ENCODE measurements around the gene RUNX1.

Gene RUNX1

DNA sequence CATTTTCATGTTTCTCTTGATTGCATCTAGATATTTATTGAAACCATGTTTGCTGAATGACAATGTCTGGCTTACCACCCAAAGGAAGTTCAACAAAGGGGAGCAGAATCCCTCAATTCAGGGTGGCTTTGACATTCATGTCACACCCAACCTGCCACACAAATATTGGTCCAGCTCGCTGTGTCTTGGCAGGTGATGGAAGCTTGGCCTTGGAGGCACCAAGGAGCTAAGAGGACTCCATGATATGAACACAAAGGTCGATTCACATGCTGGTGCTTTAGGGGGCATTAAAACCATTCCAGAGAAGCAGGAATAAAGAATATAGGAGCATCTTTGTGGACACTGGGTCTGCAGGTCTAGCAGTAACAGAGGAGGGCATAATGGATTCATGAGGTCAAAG is 114.8 kb downstream of the RUNX1 start:
- no peak for DNase-seq (ENCODE audit: insufficient read length)
- no peak for TF ChIP-seq POLR2A (IDR thresholded peaks at IDR 0.05; ENCODE audit: low read depth, low read length)
- TF ChIP-seq POLR2AphosphoS5 (IDR thresholded peaks at IDR 0.05; ENCODE audit: low read depth, low read length) = no peak
- TF ChIP-seq TAF1 (IDR thresholded peaks at IDR 0.05; ENCODE audit: borderline replicate concordance, low read depth, low read length) = no peak
- FAIRE-seq = no peak

DNA sequence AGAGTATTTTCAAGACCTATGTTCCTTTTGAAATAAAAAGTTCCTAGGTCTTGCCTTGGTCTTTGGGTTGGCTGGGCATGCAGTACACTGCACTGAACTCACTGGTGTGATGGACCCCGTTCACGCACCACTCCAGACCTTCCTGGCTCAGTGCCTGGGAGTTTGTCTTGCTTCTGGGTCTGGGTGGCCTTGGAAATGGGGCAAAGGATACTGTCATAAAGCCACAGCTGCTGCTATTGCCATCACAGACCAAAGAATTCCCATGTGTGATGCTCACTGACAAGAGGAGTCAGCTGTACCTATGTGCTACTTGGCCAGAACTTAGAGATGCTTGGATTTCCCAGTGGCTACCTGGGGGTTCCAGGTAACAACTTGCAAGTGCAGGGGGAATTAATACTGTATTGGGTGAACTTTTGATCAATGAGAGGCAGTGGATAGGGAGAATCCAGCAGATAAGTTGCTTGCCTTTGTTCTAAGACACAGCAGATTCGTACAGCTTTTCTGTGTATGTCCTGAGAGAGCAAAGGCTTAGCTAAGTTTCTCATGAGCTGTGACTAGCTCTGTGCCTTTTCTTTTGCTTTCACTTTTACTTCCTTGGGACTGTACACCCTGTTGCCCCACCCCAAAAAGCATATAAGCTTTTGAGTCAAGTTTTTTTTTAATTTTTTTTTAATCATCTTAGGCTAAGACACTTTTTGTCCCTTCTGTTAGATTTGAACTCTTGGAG is 115.3 kb downstream of the RUNX1 start:
- no peak for TF ChIP-seq TAF1 (IDR thresholded peaks at IDR 0.05; ENCODE audit: borderline replicate concordance, low read depth, low read length)
- TF ChIP-seq POLR2A (IDR thresholded peaks at IDR 0.05; ENCODE audit: low read depth, low read length) = no peak
- no peak for TF ChIP-seq POLR2AphosphoS5 (IDR thresholded peaks at IDR 0.05; ENCODE audit: low read depth, low read length)
- DNase-seq (ENCODE audit: insufficient read length) = no peak
- FAIRE-seq = peak; percentile 63

DNA sequence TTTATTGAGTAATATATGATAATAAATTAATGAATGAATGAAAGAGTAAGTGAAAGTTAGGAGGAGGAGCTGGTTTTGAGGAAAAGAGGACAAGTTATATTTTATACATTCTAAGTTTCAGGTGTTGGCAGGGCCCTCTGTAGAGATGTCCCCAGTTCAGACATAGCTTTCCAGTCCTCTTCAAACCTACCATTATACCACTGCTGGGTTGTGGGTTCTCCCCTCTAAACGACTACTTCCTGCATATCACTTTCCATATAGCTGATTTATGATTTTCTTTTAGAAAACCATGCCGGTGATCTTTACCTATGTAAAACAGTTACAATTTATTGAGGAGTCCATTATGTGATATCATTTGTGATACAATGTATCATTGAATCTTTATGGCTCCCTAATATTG is 116.9 kb downstream of the RUNX1 start:
- FAIRE-seq = no peak
- TF ChIP-seq POLR2AphosphoS5 (IDR thresholded peaks at IDR 0.05; ENCODE audit: low read depth, low read length) (no peak), TAF1 (IDR thresholded peaks at IDR 0.05; ENCODE audit: borderline replicate concordance, low read depth, low read length) (no peak), POLR2A (IDR thresholded peaks at IDR 0.05; ENCODE audit: low read depth, low read length) (no peak)
- no peak for DNase-seq (ENCODE audit: insufficient read length)

DNA sequence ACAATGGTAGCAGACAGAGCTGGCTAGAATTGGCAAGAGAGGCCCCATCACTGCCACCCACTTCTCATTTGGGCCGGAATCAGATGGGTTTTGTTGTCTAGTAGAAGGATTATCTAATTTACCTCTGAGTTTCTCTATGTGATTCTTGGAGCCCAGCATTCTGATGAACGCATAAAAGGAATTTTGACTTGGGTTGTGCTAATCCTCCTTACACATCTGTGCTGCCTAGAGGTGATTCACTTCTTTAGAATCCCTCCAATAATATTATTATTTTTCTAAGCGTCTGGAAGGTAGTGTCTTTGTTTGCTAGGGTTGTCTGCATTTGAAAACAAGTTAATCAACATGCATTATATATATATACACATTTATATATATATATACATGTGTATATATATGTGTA is 118.1 kb downstream of the RUNX1 start:
- no peak for DNase-seq (ENCODE audit: insufficient read length)
- FAIRE-seq = no peak
- TF ChIP-seq TAF1 (IDR thresholded peaks at IDR 0.05; ENCODE audit: borderline replicate concordance, low read depth, low read length) (no peak), POLR2AphosphoS5 (IDR thresholded peaks at IDR 0.05; ENCODE audit: low read depth, low read length) (no peak), POLR2A (IDR thresholded peaks at IDR 0.05; ENCODE audit: low read depth, low read length) (no peak)

DNA sequence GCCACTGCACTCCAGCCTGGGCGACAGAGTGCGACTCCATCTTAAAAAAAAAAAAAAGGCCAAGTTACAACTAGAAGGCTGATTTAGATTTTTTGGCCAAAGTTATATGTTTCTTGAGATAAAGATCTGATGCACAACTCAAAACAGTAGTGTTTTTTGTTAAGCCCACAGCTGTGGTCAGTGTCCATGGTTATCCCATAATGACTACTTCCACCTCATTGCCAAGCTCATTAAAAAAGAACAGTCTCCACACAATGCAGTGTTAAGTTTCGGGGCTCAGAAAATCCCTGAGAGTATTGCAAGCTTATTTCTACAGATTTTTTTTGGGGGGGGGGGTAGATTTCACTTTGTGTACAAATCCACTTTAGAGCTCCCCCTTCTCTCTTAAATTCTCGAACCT is 120.5 kb downstream of the RUNX1 start:
- DNase-seq (ENCODE audit: insufficient read length) = no peak
- TF ChIP-seq TAF1 (IDR thresholded peaks at IDR 0.05; ENCODE audit: borderline replicate concordance, low read depth, low read length) (no peak), POLR2A (IDR thresholded peaks at IDR 0.05; ENCODE audit: low read depth, low read length) (no peak), POLR2AphosphoS5 (IDR thresholded peaks at IDR 0.05; ENCODE audit: low read depth, low read length) (no peak)
- peak; percentile 5 for FAIRE-seq

DNA sequence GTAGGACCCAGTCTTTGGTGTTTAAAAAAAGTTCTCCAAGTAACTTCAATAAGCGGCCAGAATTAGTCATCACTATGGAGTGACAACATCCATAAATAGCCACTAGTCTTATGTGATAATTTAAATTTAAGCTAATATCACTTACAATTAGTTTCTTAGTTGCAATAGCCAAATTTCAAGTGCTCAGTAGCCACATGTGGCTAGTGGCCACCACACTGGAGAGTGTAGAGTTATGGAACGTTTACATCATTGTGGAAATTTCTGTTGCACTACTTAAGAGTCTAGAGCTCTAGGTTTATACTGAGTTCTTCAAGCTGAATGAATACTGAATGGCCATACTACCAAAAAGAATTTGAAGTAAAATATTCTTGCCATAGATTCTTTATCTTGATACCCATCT is 121.1 kb downstream of the RUNX1 start:
- FAIRE-seq = no peak

DNA sequence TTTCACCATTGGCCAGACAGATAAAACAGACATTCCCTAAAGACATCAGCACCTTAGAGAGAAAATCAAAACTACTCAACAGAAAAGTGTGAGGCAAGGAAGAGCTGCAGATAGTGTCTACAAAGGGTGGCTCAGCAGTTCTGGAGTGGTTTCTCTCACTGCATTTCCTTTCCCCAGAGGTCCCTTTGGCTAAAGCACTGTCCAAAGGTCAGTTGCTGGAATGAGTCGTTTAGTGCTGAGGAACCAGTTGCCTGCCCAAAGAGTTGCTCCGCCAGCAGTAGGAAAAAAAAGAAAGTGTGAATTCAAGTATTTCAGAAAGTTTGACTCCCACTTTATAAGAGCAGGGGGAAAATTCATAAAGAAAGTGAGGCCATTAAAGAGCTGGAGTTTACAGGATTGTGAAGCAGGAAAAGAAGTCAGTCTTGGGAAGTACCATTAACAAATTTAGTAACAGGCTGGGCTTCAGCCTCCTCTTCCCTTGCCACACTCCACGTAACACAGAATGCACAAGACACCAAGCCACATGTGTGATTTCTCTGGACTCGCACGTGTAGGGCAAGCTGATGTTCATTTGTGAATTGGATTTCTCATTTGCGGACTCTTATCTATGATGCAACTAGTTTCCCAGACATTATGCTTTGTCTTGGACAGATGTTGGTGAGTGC is 122.2 kb downstream of the RUNX1 start:
- DNase-seq (ENCODE audit: insufficient read length) = no peak
- no peak for TF ChIP-seq POLR2A (IDR thresholded peaks at IDR 0.05; ENCODE audit: low read depth, low read length)
- TF ChIP-seq POLR2AphosphoS5 (IDR thresholded peaks at IDR 0.05; ENCODE audit: low read depth, low read length) = no peak
- TF ChIP-seq TAF1 (IDR thresholded peaks at IDR 0.05; ENCODE audit: borderline replicate concordance, low read depth, low read length) = no peak
- no peak for FAIRE-seq

More for the DNA sequence above, 121.1 kb downstream of the RUNX1 start:
- DNase-seq (ENCODE audit: insufficient read length) = no peak
- no peak for TF ChIP-seq POLR2A (IDR thresholded peaks at IDR 0.05; ENCODE audit: low read depth, low read length)
- no peak for TF ChIP-seq POLR2AphosphoS5 (IDR thresholded peaks at IDR 0.05; ENCODE audit: low read depth, low read length)
- no peak for TF ChIP-seq TAF1 (IDR thresholded peaks at IDR 0.05; ENCODE audit: borderline replicate concordance, low read depth, low read length)

DNA sequence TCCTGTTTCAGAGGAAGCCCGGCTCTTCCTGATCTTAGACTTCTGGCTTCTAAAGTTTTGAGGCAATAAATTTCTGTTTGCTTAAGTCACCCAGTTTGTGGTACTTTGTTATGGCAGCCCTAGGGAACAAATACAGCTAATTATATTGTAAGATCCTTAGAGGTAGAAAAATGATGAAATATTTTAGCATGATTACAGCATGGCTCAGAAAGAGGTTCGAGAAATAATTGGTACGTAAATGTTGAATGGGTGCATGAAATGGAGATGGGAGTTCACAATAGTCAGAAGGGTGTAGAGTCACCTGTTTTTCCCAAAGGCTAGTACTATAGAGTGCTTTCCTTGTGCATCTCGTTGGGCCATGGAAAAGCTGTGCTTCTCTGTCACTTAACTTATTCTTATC is 123.5 kb downstream of the RUNX1 start:
- TF ChIP-seq POLR2AphosphoS5 (IDR thresholded peaks at IDR 0.05; ENCODE audit: low read depth, low read length) (no peak), TAF1 (IDR thresholded peaks at IDR 0.05; ENCODE audit: borderline replicate concordance, low read depth, low read length) (no peak), POLR2A (IDR thresholded peaks at IDR 0.05; ENCODE audit: low read depth, low read length) (no peak)
- FAIRE-seq (no peak), DNase-seq (ENCODE audit: insufficient read length) (no peak)

DNA sequence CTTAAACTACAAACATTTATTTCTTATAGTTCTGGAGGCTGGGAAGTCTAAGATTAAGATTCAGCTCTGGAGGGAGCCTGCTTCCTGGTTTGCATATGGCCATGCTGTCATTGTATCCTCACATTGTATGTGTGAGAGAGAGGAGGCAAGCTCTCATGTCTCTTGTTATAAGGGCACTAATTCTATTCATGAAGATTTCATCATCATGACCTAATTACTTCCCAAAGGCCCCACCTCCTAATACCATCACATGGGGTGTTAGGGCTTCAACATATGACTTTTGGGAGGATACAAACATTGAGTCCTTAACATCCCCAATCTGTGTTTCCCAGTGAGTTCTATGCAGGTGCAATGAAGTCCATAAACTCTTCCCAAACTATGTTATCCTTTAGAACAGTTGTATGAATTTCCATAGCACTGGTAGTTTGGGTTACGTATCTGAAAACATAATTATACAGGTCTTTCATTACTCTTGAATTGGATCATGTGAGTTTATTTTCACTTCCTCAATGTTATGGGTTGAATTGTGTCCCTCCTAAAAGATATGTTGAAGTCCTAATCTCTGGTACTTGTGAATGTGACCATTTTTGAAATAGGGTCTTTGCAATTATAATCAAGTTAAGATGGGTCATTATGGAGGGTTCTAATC is 124.2 kb downstream of the RUNX1 start:
- TF ChIP-seq POLR2AphosphoS5 (IDR thresholded peaks at IDR 0.05; ENCODE audit: low read depth, low read length) (no peak), POLR2A (IDR thresholded peaks at IDR 0.05; ENCODE audit: low read depth, low read length) (no peak), TAF1 (IDR thresholded peaks at IDR 0.05; ENCODE audit: borderline replicate concordance, low read depth, low read length) (no peak)
- DNase-seq (ENCODE audit: insufficient read length) = no peak
- FAIRE-seq = no peak

DNA sequence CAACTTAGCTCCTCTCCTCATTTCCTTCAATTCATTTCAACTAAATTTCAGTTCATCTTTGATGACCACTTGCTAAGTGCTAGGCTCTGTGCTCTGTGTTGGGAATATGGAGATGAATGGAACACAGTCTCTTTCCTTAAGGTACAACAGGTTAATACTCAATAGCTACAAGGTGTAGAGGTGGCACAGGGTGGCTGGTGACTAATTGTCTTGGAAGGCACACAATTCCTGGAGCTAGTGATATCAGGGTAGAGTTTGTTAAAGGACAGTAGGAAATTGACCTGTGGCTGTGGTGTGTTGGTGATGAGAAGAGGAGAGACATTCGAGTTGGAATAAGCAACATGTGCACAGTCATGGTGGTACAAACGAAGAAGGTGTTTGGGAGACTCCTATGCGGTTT is 124.9 kb downstream of the RUNX1 start:
- DNase-seq (ENCODE audit: insufficient read length) (no peak), FAIRE-seq (no peak)
- TF ChIP-seq TAF1 (IDR thresholded peaks at IDR 0.05; ENCODE audit: borderline replicate concordance, low read depth, low read length) = no peak

DNA sequence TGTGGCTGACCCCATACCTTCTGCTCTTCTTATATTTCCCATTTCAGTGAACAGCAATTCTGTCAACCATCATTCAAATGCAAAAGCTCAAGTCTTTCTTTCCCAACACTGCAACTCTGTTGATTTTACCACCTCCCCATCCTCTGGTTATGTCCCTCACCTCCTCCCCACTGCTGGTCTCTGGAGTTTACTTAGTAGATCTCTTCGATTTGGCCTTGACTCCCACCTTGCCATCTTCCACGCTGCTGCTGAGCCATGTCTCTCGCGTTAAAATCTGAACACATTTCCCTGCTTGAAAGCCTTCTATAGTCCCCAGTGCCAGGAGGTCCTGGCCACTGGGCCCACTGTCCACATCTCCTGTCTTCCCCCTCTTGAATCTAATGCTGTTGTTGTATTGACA is 125.5 kb downstream of the RUNX1 start:
- no peak for TF ChIP-seq POLR2A (IDR thresholded peaks at IDR 0.05; ENCODE audit: low read depth, low read length)
- no peak for TF ChIP-seq POLR2AphosphoS5 (IDR thresholded peaks at IDR 0.05; ENCODE audit: low read depth, low read length)
- TF ChIP-seq TAF1 (IDR thresholded peaks at IDR 0.05; ENCODE audit: borderline replicate concordance, low read depth, low read length) = no peak
- no peak for FAIRE-seq

DNA sequence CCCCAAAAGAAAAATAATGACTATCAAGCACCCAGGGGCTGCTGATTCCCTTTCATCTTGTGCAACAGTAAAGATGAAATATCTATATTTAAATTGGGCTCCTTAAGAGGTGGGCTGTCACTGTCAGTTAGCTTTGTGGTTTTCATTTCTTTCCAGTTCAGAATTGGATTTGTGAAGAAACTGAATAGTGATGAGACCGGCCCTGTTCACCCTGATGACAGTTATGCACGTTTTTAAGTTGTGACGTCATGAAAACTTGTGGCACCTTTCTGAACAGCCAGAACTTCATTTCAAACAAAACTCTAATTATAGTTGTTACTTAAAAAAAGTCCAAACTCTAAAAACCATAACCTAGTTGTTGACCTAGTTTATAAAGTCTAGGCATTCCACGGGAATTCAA is 125.9 kb downstream of the RUNX1 start:
- TF ChIP-seq TAF1 (IDR thresholded peaks at IDR 0.05; ENCODE audit: borderline replicate concordance, low read depth, low read length) (no peak), POLR2AphosphoS5 (IDR thresholded peaks at IDR 0.05; ENCODE audit: low read depth, low read length) (no peak), POLR2A (IDR thresholded peaks at IDR 0.05; ENCODE audit: low read depth, low read length) (no peak)
- FAIRE-seq (no peak), DNase-seq (ENCODE audit: insufficient read length) (no peak)

More for the DNA sequence above, 125.5 kb downstream of the RUNX1 start:
- no peak for DNase-seq (ENCODE audit: insufficient read length)
